Endothelial cell of umbilical vein (primary cell): Measurements from ENCODE around the gene UGT1A5.

ENCODE experiments used
- POLR2A ChIP-seq: IDR thresholded peaks from 2 replicates; pipeline ENCODE4 v1.6.1; 2012; ENCODE audit warnings: low read depth, mild to moderate bottlenecking, control low read depth, low read length
- TF ChIP-seq, protein P1 (sequence below), 2 donors: IDR thresholded peaks; 1 replicate in 1 of 2; 2 replicates in 1 of 2; pipeline ENCODE4 v1.5.1; 2011; ENCODE audit warnings: low read length in 2 of 2, mild to moderate bottlenecking in 2 of 2, moderate library complexity in 2 of 2, control low read depth in 1 of 2, inconsistent platforms in 1 of 2, low read depth in 1 of 2; ENCODE audit not compliant: insufficient read depth in 1 of 2; ENCODE audit errors: extremely low read depth in 1 of 2

DNA sequence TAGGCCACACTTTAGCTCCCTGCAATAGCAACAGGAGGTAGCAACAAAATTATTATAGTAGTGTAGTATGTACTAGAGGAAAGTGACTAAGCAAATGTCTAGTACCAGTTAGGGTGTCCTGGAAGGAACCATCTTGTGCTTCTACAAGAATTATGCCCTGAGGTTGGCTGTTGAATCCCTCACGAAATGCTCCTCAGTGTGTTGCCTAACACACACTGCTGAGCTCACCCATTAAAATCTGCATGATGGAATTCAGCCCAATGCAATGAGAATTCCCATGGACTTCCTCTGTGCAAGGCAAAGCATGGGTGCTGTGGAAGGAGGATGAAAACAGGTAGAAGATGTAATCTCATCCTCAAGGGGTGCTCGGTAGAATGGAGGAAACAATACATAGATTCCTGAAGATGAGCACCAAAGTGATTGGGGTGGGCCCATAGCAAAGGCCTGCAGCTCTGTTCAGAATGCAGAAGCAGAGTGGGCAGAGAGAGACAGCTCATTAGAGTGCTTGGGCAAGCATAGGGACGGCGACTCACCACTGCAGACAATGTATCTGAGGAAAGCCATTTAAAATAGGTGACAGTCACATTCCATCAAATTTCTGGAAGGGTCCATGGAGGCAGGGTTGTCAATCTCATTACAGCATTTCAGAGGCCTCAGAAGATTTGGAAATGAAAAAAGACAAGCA lies 32.2 kb upstream of the UGT1A5 start:
- TF ChIP-seq POLR2A, result no peak
- TF ChIP-seq, protein P1, sequence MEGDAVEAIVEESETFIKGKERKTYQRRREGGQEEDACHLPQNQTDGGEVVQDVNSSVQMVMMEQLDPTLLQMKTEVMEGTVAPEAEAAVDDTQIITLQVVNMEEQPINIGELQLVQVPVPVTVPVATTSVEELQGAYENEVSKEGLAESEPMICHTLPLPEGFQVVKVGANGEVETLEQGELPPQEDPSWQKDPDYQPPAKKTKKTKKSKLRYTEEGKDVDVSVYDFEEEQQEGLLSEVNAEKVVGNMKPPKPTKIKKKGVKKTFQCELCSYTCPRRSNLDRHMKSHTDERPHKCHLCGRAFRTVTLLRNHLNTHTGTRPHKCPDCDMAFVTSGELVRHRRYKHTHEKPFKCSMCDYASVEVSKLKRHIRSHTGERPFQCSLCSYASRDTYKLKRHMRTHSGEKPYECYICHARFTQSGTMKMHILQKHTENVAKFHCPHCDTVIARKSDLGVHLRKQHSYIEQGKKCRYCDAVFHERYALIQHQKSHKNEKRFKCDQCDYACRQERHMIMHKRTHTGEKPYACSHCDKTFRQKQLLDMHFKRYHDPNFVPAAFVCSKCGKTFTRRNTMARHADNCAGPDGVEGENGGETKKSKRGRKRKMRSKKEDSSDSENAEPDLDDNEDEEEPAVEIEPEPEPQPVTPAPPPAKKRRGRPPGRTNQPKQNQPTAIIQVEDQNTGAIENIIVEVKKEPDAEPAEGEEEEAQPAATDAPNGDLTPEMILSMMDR (IDR thresholded peaks at IDR 0.05; ENCODE audit: extremely low read depth in 1 of 2, insufficient read depth in 1 of 2, low read depth in 1 of 2, low read length in 2 of 2), result no peak
